Activated naive CD4-positive, alpha-beta T cell treated with anti-CD3 and anti-CD28 coated beads, Interleukin-2, amount 10 ng/mL, durations not matched to agents 7 days and 5 days (primary cell): ENCODE measurements around the gene CDCA3.
"Not testable (repeated sequence)": the region's sequence is repeated elsewhere in the genome, so short reads cannot be mapped to it uniquely, and the experiment has no call there.

Experiments
- CTCF ChIA-PET: fragments of 350-600 bp; sonication (Branson Sonifier 250); formaldehyde crosslinking; loops from one replicate; lab custom pipeline; 2021; ENCODE audit warnings: antibody characterized with exemption; lab: Charles Lee
- DNase-seq: peaks from one replicate; pipeline ENCODE4 v3.0.0-alpha.2; 2020
- H3K27ac Mint-ChIP-seq: one replicate; pipeline ENCODE4 v1.8.0; 2021; ENCODE audit warnings: mild to moderate bottlenecking, moderate library complexity, mixed read lengths
- H3K27me3 Mint-ChIP-seq: one replicate; pipeline ENCODE4 v1.8.0; 2021; ENCODE audit warnings: mild to moderate bottlenecking, mixed read lengths
- H3K36me3 Mint-ChIP-seq: one replicate; pipeline ENCODE4 v1.8.0; 2021; ENCODE audit warnings: mixed read lengths
- H3K4me1 Mint-ChIP-seq: one replicate; pipeline ENCODE4 v1.8.0; 2021; ENCODE audit warnings: mixed read lengths
- H3K4me3 Mint-ChIP-seq: one replicate; pipeline ENCODE4 v1.8.0; 2021; ENCODE audit warnings: mild to moderate bottlenecking, moderate library complexity, mixed read lengths
- H3K9me3 Mint-ChIP-seq: one replicate; pipeline ENCODE4 v1.8.0; 2021; ENCODE audit warnings: mixed read lengths

Gene CDCA3

GRCh38 chr12:6886206-6886999 lies 35.3 kb upstream of the CDCA3 start:
- not testable (repeated sequence) for H3K4me3 Mint-ChIP-seq, H3K9me3 Mint-ChIP-seq, H3K27ac Mint-ChIP-seq, H3K27me3 Mint-ChIP-seq, DNase-seq
- Mint-ChIP-seq H3K36me3 (peaks cover 16% of the 10 kb centered on the region), H3K4me1 (peaks cover 17% of the 10 kb centered on the region)
- CTCF ChIA-PET: interaction anchor here (0.8 kb wide), 1 partner anchor 14 kb away, joined by 3 read pairs; no protein-coding TSS in a partner anchor

- Mint-ChIP-seq H3K27me3 (no peaks in the 10 kb centered on the region), H3K27ac (no peak overlapping the region), H3K36me3 (peaks cover 14% of the 10 kb centered on the region), H3K9me3 (no peaks in the 10 kb centered on the region), H3K4me1 (peaks cover 3% of the 10 kb centered on the region), H3K4me3 (no peak overlapping the region)
- CTCF ChIA-PET: interaction anchor here (0.9 kb wide), 1 partner anchor 12 kb away, joined by 4 read pairs; the partner anchor contains the start of gene SPSB2
- no peak for DNase-seq
Observed at GRCh38 chr12:6884539-6884938, 33.5 kb upstream of the CDCA3 start.

GRCh38 chr12:6883683-6884082 lies 32.6 kb upstream of the CDCA3 start:
- no peak for DNase-seq
- Mint-ChIP-seq H3K27me3 (no peaks in the 10 kb centered on the region), H3K27ac (no peak overlapping the region), H3K9me3 (no peaks in the 10 kb centered on the region), H3K4me1 (peaks cover 3% of the 10 kb centered on the region), H3K4me3 (no peak overlapping the region), H3K36me3 (peaks cover 14% of the 10 kb centered on the region)
- CTCF ChIA-PET: no interaction called here

- peaks cover 11% of the 10 kb centered on the region for H3K36me3 Mint-ChIP-seq
- H3K4me1 Mint-ChIP-seq: peaks cover under 1% of the 10 kb centered on the region
- no peak overlapping the region for H3K4me3 Mint-ChIP-seq
- CTCF ChIA-PET: interaction anchor here (0.8 to 2.4 kb wide), 3 partner anchors 11 to 31 kb away, joined by 3 to 15 read pairs (median 3); partner anchors contain the start of genes SPSB2, TPI1 and USP5
- H3K27me3 Mint-ChIP-seq: no peaks in the 10 kb centered on the region
- no peak for DNase-seq
- no peak overlapping the region for H3K27ac Mint-ChIP-seq
- H3K9me3 Mint-ChIP-seq: no peaks in the 10 kb centered on the region
Observed at GRCh38 chr12:6883252-6883651, 32.2 kb upstream of the CDCA3 start.

GRCh38 chr12:6879824-6880223 lies 28.7 kb upstream of the CDCA3 start:
- peaks cover 22% of the 10 kb centered on the region for H3K36me3 Mint-ChIP-seq
- not testable (repeated sequence) for DNase-seq, H3K27me3 Mint-ChIP-seq, H3K9me3 Mint-ChIP-seq, H3K4me3 Mint-ChIP-seq, H3K4me1 Mint-ChIP-seq, H3K27ac Mint-ChIP-seq
- CTCF ChIA-PET: interaction anchor here (0.9 kb wide), 1 partner anchor 11 kb away, joined by 3 read pairs; no protein-coding TSS in a partner anchor

GRCh38 chr12:6874015-6874368 lies 22.9 kb upstream of the CDCA3 start:
- not testable (repeated sequence) for DNase-seq, H3K27me3 Mint-ChIP-seq, H3K9me3 Mint-ChIP-seq
- H3K36me3 Mint-ChIP-seq: peaks cover 49% of the 10 kb centered on the region
- H3K4me1 Mint-ChIP-seq: peaks cover 50% of the 10 kb centered on the region
- H3K4me3 Mint-ChIP-seq: peak overlapping the region; percentile 90
- CTCF ChIA-PET: interaction anchor here (2.1 to 4.3 kb wide), 4 partner anchors 17 to 91 kb away, joined by 7 to 35 read pairs (median 20); partner anchors contain the start of genes CDCA3 and USP5
- H3K27ac Mint-ChIP-seq: peak overlapping the region; percentile 61

- Mint-ChIP-seq H3K9me3 (no peaks in the 10 kb centered on the region), H3K27ac (peak within 1 kb of the TSS; percentile 93), H3K36me3 (peaks cover 56% of the 10 kb centered on the region), H3K4me1 (peaks cover 57% of the 10 kb centered on the region), H3K4me3 (peak within 1 kb of the TSS; percentile 90), H3K27me3 (no peaks in the 10 kb centered on the region)
- peak; percentile 99 for DNase-seq
- CTCF ChIA-PET: interaction anchor here (0.7 to 4.3 kb wide), 31 partner anchors 9 to 265 kb away, joined by 3 to 35 read pairs (median 5); partner anchors contain the start of genes C12orf57, C1RL, CDCA3 and P3H3
Observed at GRCh38 chr12:6873094-6874014, 22.3 kb upstream of the CDCA3 start, which contains the start of gene SPSB2. SPSB2 (minus strand) TSS chr12:6873303; CDS start chr12:6872901, 402 bp downstream.

GRCh38 chr12:6872073-6873048 lies 21.3 kb upstream of the CDCA3 start:
- peak overlapping the region; percentile 90 for H3K4me3 Mint-ChIP-seq
- H3K36me3 Mint-ChIP-seq: peaks cover 59% of the 10 kb centered on the region
- H3K4me1 Mint-ChIP-seq: peaks cover 61% of the 10 kb centered on the region
- CTCF ChIA-PET: interaction anchor here (0.7 to 4.3 kb wide), 37 partner anchors 10 to 264 kb away, joined by 3 to 35 read pairs (median 4); partner anchors contain the start of genes C12orf57, C1RL, CDCA3 and P3H3
- no peaks in the 10 kb centered on the region for H3K9me3 Mint-ChIP-seq
- peak overlapping the region; percentile 93 for H3K27ac Mint-ChIP-seq
- peak; percentile 89 for DNase-seq
- H3K27me3 Mint-ChIP-seq: no peaks in the 10 kb centered on the region

GRCh38 chr12:6871052-6871957 lies 20.2 kb upstream of the CDCA3 start:
- peaks cover 56% of the 10 kb centered on the region for H3K36me3 Mint-ChIP-seq
- H3K27me3 Mint-ChIP-seq: no peaks in the 10 kb centered on the region
- CTCF ChIA-PET: interaction anchor here (1.1 to 4.3 kb wide), 14 partner anchors 11 to 242 kb away, joined by 3 to 35 read pairs (median 7); partner anchors contain the start of genes C1RL, CDCA3 and USP5
- H3K4me1 Mint-ChIP-seq: peaks cover 69% of the 10 kb centered on the region
- no peaks in the 10 kb centered on the region for H3K9me3 Mint-ChIP-seq
- H3K27ac Mint-ChIP-seq: peak overlapping the region; percentile 93
- DNase-seq: peak; percentile 67
- peak overlapping the region; percentile 90 for H3K4me3 Mint-ChIP-seq

- Mint-ChIP-seq H3K4me3 (peak overlapping the region; percentile 90), H3K4me1 (peaks cover 66% of the 10 kb centered on the region), H3K36me3 (peaks cover 57% of the 10 kb centered on the region)
- H3K27ac Mint-ChIP-seq, H3K27me3 Mint-ChIP-seq, H3K9me3 Mint-ChIP-seq, DNase-seq: not testable (repeated sequence)
- CTCF ChIA-PET: interaction anchor here (1.0 to 2.9 kb wide), 10 partner anchors 19 to 186 kb away, joined by 3 to 20 read pairs (median 4); partner anchors contain the start of genes C12orf57, CDCA3, P3H3 and RNU7-1
Observed at GRCh38 chr12:6870304-6870703, 19.2 kb upstream of the CDCA3 start.

- peak; percentile 93 for DNase-seq
- H3K36me3 Mint-ChIP-seq: peaks cover 65% of the 10 kb centered on the region
- peaks cover 60% of the 10 kb centered on the region for H3K4me1 Mint-ChIP-seq
- H3K27ac Mint-ChIP-seq: peak overlapping the region; percentile 89
- H3K9me3 Mint-ChIP-seq: no peaks in the 10 kb centered on the region
- CTCF ChIA-PET: interaction anchor here (0.6 to 2.9 kb wide), 31 partner anchors 11 to 257 kb away, joined by 3 to 20 read pairs (median 3); partner anchors contain the start of genes C12orf57, CDCA3, MLF2 and P3H3
- peak overlapping the region; percentile 97 for H3K4me3 Mint-ChIP-seq
- H3K27me3 Mint-ChIP-seq: no peaks in the 10 kb centered on the region
Observed at GRCh38 chr12:6869049-6870021, 18.2 kb upstream of the CDCA3 start.
